Measurements from ENCODE around the gene MYL7.
"Not testable (repeated sequence)": the region's sequence is repeated elsewhere in the genome, so short reads cannot be mapped to it uniquely, and the experiment has no call there.

Gene MYL7

DNA sequence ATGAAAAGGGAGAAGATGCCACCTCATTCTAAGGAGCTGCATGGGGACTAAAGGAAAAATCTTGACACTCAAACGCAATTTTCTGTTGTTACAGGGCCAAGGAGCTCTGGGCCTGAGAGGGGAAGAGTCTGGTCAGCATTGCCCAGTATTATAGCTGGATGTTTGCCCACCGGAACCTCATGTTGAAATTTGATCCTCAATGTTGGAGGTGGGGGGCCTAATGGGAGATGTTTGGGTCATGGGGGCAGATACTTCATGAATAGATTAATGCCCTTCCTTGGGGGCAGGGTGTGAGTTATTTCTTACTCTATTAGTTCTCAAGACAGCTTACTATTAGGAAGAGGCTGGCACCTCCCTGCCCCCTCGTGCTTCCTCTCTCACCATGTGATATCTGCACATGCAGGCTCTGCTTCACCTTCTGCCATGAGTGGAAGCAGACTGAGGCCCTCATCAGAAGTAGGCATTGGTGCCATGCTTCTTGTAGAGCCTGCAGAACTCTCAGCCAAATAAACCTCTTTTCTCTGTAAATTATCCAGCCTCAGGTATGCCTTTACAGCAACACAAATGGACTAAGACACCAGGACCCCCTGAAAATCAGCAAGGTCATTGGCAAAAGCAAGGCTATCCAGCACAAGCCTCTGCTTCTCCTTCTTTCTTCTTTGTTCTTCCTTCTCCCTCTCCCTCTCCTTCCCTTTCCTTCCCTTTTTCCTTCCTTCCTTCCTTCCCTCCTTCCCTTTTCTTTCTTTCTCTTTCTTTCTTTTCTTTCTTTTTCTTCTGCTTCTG is 33.0 kb upstream of the MYL7 start:
- DNase-seq (ENCODE audit: low read depth): no peak
- TF ChIP-seq POLR2A (IDR thresholded peaks at IDR 0.05; ENCODE audit: extremely low read depth, insufficient read length) (no peak), MYC (IDR thresholded peaks at IDR 0.05; ENCODE audit: low read depth, low read length) (no peak)
- TF ChIP-seq, protein P1, sequence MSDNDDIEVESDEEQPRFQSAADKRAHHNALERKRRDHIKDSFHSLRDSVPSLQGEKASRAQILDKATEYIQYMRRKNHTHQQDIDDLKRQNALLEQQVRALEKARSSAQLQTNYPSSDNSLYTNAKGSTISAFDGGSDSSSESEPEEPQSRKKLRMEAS (IDR thresholded peaks at IDR 0.05; ENCODE audit: low read depth, low read length): no peak
- TF ChIP-seq, protein P2, sequence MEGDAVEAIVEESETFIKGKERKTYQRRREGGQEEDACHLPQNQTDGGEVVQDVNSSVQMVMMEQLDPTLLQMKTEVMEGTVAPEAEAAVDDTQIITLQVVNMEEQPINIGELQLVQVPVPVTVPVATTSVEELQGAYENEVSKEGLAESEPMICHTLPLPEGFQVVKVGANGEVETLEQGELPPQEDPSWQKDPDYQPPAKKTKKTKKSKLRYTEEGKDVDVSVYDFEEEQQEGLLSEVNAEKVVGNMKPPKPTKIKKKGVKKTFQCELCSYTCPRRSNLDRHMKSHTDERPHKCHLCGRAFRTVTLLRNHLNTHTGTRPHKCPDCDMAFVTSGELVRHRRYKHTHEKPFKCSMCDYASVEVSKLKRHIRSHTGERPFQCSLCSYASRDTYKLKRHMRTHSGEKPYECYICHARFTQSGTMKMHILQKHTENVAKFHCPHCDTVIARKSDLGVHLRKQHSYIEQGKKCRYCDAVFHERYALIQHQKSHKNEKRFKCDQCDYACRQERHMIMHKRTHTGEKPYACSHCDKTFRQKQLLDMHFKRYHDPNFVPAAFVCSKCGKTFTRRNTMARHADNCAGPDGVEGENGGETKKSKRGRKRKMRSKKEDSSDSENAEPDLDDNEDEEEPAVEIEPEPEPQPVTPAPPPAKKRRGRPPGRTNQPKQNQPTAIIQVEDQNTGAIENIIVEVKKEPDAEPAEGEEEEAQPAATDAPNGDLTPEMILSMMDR (IDR thresholded peaks at IDR 0.05; ENCODE audit: low read depth, low read length): no peak

DNA sequence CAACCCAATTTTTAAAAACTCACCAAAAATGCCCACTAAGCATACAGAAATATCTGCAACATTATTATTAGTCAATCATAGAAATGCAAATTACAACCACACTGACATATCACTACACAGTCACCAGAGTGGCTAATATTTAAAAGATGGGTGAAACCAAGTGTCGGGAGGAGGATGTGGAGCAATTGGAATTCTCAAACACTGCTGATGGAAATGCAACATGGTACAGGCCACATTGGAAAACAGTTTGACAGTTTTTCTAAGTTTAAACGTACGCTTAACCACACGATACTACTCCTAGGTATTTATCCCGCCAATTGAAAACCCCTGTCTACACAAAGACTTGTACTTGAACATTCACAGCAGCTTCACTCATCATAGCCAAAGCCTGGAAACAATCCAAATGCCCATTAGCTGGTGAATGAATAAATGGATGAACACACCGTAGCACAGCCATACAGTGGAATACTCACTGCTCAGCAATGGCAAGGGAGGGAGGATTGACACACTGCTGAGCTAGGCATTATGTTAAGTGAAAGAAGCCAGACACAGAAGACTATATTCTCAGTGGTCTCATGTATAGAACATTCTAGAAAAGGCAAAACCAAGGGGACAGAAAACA is 31.8 kb upstream of the MYL7 start:
- DNase-seq (ENCODE audit: low read depth): no peak
- TF ChIP-seq, protein P2 (IDR thresholded peaks at IDR 0.05; ENCODE audit: low read depth, low read length): no peak
- no peak for TF ChIP-seq POLR2A (IDR thresholded peaks at IDR 0.05; ENCODE audit: extremely low read depth, insufficient read length)
- TF ChIP-seq MYC (IDR thresholded peaks at IDR 0.05; ENCODE audit: low read depth, low read length): no peak
- TF ChIP-seq, protein P1 (IDR thresholded peaks at IDR 0.05; ENCODE audit: low read depth, low read length): no peak

More for the DNA sequence above, 33.0 kb upstream of the MYL7 start:
- H3K4me3 ChIP-seq (ENCODE audit: low read depth, low read length): no peak overlapping the region

DNA sequence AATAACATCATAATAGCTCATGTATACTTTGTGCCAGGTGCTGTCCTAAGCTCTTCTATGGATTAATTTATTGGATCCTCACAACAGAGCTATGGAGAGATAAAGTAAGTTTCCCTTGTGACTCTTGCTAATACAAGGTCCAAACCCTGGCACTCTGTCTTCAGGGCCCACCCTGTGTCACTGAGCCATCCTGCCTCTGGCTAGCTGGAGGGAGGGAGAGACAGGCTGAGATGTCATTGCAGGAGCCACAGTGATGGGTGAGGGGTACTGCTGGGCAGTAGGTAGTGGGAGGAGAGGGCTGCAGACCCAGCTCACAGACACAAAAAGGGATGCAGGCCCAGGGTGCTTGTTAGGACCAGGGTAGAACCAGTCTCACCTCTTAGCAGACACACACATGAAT is 31.2 kb upstream of the MYL7 start:
- H3K4me3 ChIP-seq (ENCODE audit: low read depth, low read length): no peak overlapping the region
- DNase-seq (ENCODE audit: low read depth): no peak
- TF ChIP-seq, protein P2 (IDR thresholded peaks at IDR 0.05; ENCODE audit: low read depth, low read length): no peak
- TF ChIP-seq, protein P1 (IDR thresholded peaks at IDR 0.05; ENCODE audit: low read depth, low read length): no peak
- TF ChIP-seq POLR2A (IDR thresholded peaks at IDR 0.05; ENCODE audit: extremely low read depth, insufficient read length): no peak
- no peak for TF ChIP-seq MYC (IDR thresholded peaks at IDR 0.05; ENCODE audit: low read depth, low read length)

More for the DNA sequence above, 31.8 kb upstream of the MYL7 start:
- no peak overlapping the region for H3K4me3 ChIP-seq (ENCODE audit: low read depth, low read length)

DNA sequence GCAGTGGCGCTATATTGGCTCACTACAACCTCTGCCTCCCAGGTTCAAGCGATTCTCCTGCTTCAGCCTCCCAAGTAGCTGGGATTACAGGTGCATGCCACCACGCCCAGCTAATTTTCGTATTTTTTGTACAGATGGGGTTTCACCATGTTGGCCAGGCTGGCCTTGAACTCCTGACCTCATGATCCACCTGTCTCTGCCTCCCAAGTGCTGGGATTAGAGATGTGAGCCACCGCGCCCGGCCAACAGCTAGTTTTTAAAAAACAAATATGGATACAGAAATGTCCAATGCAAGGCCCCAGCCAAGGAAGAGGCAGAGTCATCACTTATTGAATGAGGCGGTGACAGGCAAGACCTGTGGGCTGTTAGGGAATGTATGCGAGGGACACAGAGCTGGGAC is 30.8 kb upstream of the MYL7 start:
- not testable (repeated sequence) for DNase-seq (ENCODE audit: low read depth); H3K4me3 ChIP-seq (ENCODE audit: low read depth, low read length)

DNA sequence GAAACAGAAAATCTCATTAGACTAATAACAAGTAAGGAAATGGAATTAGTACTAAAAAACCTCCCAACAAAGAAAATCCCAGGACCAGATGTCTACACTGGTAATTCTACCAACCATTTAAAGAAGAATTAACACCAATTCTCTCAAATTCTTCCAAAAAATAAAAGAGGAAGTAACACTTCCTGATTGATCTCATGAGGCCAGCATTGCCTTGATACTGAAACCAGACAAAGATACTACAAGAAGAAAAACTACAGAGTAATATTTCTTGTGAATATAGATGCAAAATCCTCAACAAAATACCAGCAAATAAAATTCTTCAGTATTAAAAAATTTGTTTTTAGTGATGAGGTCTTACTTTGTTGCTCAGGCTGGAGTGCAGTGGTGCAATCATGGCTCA is 26.8 kb upstream of the MYL7 start:
- DNase-seq (ENCODE audit: low read depth): peak; percentile 53
- H3K4me3 ChIP-seq (ENCODE audit: low read depth, low read length): no peak overlapping the region
- TF ChIP-seq, protein P2 (IDR thresholded peaks at IDR 0.05; ENCODE audit: low read depth, low read length): no peak
- TF ChIP-seq, protein P1 (IDR thresholded peaks at IDR 0.05; ENCODE audit: low read depth, low read length): no peak
- TF ChIP-seq MYC (IDR thresholded peaks at IDR 0.05; ENCODE audit: low read depth, low read length): no peak
- TF ChIP-seq POLR2A (IDR thresholded peaks at IDR 0.05; ENCODE audit: extremely low read depth, insufficient read length): no peak

DNA sequence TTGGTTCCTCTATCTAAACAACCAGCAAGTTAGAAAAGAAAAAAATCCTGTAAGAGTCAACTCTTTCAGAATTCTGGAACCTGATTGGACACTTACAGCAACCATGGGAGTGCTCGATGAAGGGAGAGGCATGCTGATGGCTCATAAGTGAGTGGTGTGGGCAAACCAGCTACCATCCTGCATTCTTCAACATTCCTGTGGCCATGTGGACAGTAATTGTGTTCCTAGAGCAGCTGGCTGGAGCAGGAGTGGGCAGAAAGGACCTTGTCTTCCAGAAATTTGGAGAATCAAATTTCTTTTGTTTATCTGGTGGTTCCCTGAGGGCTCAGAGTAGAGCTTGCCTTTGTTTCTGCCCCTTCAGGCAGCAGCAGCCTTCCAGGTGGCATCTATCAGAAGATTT is 22.5 kb upstream of the MYL7 start:
- TF ChIP-seq, protein P2 (IDR thresholded peaks at IDR 0.05; ENCODE audit: low read depth, low read length): no peak

More for the DNA sequence above, 22.5 kb upstream of the MYL7 start:
- no peak for DNase-seq (ENCODE audit: low read depth)
- no peak overlapping the region for H3K4me3 ChIP-seq (ENCODE audit: low read depth, low read length)
